OCI-M2 (cell line): ENCODE data around the gene PSTPIP1.

Experiments used
- DNase-seq: peaks from one replicate; lab custom pipeline; 2025; ENCODE audit not compliant: unreplicated experiment; lab: John Stamatoyannopoulos, UW

PSTPIP1 gene

GRCh38 chr15:76978522-76979330, 16.2 kb upstream of the PSTPIP1 start:
- no peak for DNase-seq

GRCh38 chr15:76979331-76979925, 15.5 kb upstream of the PSTPIP1 start:
- DNase-seq, result no peak

DNA sequence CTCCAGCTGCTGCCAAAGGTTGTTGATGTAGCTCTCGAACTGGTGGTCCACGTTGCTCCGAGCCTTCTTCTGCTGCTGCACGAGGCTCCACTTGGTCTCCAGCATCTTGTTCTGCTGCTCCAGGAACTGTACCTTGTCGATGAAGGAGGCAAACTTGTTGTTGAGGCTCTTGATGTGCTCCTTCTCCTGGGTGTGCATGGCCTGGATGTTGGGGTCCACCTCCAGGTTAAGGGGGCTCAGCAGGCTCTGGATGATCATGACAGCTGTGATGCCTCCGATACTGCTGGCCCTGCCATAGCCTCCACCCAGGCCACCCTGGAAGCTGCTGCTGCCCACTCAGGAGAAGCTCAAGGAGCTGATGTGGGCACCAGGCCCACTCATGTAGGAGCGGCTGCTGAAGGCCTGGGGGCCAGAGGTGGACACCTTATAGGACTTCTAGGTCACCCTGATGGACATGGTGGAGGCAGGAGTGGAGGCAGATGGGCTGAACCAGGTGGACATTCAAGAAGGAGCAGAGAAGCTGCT, 14.9 kb upstream of the PSTPIP1 start:
- DNase-seq, result no peak

- no peak for DNase-seq
Measured at GRCh38 chr15:76982356-76982755, 12.6 kb upstream of the PSTPIP1 start.

GRCh38 chr15:76982756-76983155, 12.2 kb upstream of the PSTPIP1 start:
- no peak for DNase-seq

DNA sequence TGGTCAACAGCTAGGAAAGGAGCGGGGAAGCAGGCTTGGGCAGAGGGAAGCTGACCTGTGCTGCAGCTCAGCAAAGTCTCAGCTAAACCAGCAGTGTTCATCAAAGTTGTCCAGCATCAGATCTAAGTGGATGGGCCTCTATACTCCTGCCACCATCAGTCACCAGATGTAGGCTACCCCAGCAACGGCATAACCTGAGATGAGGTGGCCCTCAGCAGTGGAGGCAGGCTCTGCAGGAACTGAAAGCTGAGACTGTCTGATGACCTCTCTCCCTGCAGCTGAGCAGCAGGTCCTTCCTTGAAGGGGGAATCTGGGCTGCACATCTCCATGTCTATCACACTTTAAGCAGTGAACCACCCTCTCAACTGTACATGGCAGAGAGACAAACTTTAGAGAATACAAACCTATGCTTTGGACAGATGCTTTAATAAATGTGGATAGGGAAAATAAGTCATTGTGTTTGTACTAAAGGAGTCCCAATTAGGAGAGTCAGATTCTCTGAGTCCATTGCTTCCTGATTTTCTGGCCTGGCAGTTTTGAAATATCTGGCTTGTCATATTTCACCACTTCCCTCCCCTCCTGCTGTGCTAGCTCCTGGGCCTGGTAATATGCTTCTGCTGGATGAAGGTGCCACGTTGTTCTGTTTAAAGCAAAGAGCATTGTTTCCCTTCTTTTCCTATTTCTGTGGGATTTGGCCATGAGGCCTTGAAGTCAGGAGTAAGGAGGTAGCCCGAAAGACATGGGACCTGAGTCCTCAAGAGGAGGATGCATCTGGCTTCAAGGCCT, 11.1 kb upstream of the PSTPIP1 start:
- DNase-seq, result no peak

DNA sequence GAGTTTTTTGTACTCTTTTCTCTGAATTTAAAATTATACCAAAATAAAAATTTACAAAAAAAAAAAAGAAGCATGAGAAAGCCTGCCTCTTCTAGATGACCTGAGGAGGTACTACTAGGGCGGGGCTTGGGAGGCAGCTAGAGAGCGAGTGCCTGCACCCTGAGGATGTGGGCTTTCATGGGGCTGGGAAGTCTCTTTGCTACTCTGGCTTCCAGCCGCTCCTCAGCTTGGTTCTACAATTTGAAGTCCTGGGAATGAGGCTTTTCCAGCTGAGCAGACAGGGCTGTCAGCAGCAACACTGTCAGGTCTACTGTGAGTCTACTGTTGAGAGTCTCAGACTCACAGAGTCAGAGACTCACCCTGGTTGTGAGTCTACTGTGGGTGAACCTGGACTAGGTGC, 8.2 kb upstream of the PSTPIP1 start:
- DNase-seq, result no peak

- DNase-seq, result no peak
Measured at GRCh38 chr15:76987276-76987675, 7.7 kb upstream of the PSTPIP1 start.

DNA sequence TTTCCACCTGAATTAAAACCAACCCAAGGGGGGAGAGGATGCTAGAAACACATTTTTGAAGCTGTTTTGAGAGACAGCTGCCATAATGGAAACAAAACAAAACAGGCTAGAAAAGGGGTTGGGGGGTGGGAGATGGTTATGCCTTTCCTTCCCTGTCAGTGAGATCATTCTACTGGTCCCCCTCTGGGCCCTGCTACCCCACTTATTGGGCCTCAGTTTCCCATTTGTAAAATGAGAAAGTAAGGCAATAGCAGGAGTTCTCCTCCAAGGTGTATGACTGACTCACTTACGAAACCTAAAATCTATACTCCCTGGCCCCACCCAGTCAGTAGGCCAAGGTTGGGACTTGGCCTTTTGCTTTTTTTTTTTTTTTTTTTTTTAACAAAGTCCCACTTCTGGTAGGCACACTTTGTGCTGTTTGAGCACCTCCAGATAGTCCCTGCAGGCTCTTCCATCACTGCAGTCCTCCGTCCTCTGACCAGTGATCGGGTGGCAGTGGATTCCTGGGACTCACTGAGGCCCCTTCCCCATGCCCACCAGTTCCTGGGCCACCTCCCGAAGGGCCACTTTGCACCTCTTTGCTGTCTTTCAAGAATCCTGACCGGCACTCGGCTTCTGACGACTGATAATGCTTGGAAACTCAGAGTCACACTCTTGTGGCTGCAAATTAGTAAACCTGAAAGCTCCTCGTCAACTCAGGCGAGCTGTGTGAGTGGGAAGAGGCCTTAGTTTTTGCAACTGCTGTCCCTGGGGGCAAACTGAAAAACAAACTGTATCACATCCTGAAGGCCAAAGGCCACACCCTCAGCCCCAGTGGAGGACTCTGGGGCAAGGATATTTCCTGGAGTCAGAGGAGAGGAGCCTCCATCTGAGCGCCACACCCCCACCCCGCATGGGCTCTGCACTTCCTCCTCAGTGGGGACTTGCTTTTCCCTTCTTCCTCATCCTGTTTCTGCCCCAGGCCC, 6.7 kb upstream of the PSTPIP1 start:
- no peak for DNase-seq

DNA sequence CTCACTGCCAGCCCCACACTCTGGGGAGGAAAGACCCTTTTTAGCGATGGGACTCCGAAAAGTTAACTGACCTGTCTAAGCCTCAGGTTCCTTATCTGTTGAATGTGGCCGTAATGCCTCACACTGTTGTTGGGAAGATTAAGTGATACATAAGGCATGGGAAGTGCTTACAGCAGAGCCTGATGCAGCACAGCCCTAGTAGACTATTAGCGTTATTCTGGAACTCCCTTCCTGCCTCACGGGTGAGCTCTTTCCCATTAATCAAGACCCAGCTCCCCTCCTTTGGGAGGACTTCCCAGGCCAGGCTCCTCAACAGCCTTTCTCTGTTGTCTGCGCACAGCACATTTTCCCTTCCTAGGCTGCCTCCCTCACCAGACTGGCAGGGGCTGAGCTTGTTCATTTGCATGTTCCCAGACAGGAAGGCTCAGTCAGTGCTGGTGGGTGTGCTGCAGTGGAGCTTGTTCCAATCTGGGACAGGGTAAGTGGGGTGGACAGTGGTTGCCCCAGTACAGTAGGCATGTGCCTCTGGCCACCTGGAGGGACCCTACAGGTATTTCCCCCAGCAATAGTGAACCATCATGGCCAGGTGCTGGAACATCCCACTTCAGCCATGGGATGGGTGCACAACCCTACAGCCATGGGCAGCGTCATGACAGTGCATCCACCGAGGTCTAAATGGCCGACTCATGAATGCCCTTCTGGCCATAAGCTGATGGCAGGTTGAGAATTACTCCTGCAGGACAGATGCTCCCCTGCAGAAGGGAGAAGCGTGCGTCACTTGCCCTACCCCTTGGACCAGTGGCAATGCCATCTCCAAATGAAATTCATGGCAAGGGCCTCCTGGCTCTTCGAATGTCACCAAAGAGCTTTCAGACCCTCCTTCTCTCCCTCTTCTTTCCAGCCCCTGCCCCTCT, 5.8 kb upstream of the PSTPIP1 start:
- no peak for DNase-seq

DNA sequence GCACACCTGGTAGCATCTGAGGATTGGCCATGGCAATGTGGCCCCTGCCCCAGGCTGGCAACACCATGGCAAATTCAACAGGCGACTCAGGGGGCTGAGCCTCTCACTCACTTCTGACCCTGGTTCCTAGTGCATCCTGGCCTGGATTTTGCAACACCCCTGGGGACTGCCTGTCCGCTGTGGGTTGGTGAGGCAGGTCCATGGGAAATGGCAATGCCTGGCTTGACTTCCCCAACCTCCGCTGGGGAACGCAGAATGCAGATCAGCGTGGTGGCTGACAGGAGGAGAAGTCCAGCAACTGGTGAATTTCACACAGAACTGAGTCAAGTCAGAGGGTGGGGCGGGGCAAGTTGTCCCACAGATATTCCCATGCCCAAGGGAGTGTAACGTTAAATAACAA, 3.9 kb upstream of the PSTPIP1 start:
- no peak for DNase-seq

DNA sequence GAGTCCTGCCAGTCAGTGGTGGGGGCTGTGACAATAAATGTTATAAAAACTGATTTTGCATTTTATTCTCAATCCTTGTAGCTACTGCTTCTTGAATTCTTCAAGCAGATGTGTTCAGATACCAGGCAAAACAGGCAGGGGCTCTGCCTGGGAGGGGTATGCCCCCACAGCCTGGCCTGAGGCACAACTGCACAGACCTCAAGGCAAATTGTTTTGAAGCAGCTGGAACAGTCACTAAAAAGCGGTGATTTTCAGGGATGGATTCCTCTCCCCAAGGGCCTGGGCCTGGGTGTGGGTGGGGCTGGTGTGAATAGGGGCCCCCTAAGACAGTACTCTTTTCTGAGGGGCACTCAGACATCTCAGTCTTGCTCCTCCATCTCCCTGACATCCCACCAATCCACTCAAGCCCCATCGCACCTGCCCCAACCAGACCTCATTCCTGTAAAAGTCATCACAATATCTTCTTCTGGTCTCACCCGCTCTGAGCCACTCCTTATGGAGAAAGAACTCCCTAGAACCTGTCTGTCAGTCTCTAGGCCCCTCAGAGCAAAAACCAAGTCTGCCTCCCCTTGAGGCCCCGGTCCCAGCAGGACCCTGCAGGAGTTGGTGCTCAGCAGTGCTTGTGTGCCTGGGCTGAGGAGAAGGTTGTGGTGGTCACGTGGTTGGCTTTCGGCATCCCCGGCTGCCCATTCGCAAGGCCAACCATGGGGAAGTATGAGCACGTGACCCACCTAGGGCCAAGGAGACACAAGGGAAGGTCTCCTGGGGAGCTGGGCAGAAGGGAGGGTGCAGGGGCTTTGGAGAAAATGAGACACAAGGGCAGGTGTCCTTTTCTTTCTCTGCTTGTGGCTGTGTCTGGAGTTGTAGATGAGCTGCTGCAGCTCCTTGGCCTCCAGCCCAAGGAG, 2.9 kb upstream of the PSTPIP1 start:
- DNase-seq, result no peak

DNA sequence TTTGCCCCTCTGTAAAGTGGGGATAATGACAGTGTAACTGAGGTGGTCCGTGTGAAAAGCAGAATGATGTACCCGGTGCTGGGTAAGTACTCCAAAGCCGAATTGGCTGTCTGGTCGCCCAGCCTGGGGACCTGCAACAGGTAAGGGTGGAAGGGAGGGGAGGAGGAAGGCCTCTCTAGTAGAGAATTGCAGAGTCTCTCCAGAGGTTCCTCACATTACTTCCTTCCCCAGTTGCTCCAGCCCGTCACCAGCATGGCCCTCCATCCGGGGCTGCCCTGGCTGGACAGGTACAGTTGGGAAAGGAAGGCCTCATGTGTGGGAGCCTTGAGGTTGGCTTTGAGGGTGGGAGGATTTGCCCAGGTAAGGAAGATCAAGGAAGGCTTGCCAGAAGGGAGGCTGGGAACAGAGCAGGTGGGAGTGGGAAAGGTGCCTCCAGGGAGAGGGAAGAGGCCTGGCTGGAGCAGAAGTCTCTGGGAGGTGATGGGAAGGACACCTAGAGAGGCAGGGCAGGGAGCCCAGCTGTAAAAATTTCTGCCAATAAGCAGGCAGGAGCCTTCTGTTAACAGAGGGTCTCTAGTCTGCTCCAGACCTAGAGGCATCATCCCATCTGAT, 1.7 kb upstream of the PSTPIP1 start:
- no peak for DNase-seq

- no peak for DNase-seq
Measured at GRCh38 chr15:76994001-76994400, 925 bp upstream of the PSTPIP1 start.

GRCh38 chr15:76994496-76994895, 430 bp upstream of the PSTPIP1 start:
- no peak for DNase-seq

DNA sequence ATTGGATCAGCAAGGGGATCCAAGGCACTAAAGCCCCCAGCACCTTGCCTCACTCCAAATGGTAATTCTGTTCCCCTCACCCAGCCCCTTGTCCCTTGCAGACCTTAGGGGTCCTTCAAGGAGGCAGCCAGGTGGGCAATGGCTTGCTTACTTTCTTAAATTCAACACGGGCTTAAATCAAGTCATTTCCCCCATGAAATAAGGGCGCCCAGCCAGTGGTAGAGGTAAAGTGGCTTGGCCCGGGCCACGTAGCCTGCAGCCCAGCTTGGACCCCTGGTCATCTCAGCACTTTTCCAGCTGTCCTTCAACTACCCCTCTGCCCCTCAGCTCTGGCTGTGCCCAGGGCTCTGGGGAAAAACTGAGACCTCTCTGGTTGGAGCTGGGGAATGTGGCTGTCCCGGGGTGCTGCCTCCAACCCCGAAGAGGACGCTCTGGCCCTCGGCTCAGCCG, 1.2 kb downstream of the PSTPIP1 start:
- DNase-seq, result no peak

DNA sequence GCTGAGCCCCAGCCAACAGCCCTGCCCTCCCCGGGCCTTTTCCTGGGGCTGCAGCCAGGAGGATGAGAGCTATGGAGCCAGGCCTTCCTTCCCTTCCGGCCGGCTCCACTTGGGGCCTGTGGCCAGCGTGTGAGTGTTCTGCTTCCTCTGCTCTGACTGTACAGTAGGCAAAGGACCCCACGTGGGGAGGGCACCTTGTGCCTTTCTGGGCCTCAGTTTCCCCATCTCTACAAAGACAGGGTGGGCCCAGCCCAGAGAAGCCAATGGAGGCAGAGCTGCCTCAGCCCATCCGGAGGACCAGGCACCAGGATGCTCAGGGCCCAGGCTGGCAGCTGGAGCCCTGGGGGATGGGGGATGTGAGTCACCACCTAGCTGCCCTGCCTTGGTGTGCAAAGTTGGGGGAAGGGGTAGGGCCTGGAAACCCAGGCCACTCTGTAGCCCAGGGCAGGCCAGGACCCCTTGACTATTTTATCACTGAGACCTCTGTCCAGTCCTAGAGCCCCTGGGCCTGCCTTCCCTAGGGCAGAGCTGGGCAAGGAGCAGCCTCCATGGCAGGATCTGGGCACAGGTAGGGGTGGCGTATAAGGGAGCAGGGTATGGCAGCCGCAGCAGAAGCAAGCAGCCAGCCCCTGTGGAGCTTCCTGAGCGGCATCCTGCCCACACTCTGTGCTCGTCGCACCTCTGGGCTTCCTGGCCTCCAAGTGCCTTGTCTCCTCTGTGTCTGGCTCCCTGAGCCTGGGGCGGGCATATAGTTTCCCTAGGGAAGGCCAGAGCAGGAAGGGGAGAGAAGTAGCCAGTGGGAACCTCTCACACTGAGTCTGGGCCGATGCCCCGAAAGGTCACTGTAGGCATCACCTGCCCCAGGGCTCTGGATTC, 1.8 kb downstream of the PSTPIP1 start:
- no peak for DNase-seq
